ENCODE data around the gene PRG2.

- TF ChIP-seq ZNF124 (CRISPR knock-in tag; IDR thresholded peaks at IDR 0.05): no peak
- TF ChIP-seq CTCF (CRISPR knock-in tag; IDR thresholded peaks at IDR 0.05): no peak
- no peak for TF ChIP-seq CHD4 (IDR thresholded peaks at IDR 0.05; ENCODE audit: borderline replicate concordance, low read length)
- TF ChIP-seq REST (IDR thresholded peaks at IDR 0.05; ENCODE audit: borderline replicate concordance in 1 of 2, low read depth in 1 of 2, low read length in 2 of 2): no peak
- no peak for TF ChIP-seq THRA (CRISPR knock-in tag; IDR thresholded peaks at IDR 0.05; ENCODE audit: borderline replicate concordance)
- no peak for TF ChIP-seq YY1 (IDR thresholded peaks at IDR 0.05; ENCODE audit: insufficient read depth, insufficient replicate concordance, low read depth, low read length)
- no peak for TF ChIP-seq EP300 (IDR thresholded peaks at IDR 0.05; ENCODE audit: low read depth in 2 of 2, low read length in 2 of 2)
- no peak for TF ChIP-seq EP300 (CRISPR knock-in tag; IDR thresholded peaks at IDR 0.05; ENCODE audit: borderline replicate concordance)
Observed at GRCh38 chr11:57370941-57371340, 19.5 kb downstream of the PRG2 start.
